Measurements from ENCODE around the gene FOSL1. TPM values are rescaled to one million over a fixed set of nuclear protein-coding genes. Genes with fewer than 3 reads are reported as not detected.

FOSL1 gene
- total and polyA plus RNA-seq, 4 donors = 0.20 to 0.41 (median 0.36) TPM; not detected in 1

GRCh38 chr11:65891219-65892136, 8.7 kb downstream of the FOSL1 start:
- peak in 1 of 6 donors; percentile 36 for DNase-seq (ENCODE audit: low read depth in 4 of 6, low spot score in 6 of 6)
- 3% methylated on average over 53 of the region's 57 CpGs for WGBS (ENCODE audit: insufficient coverage)
- peak overlapping the region; percentile 60 for H3K4me3 ChIP-seq (ENCODE audit: low read depth, low read length)
- peaks cover 62% of the 10 kb centered on the region for H3K4me1 ChIP-seq (ENCODE audit: control insufficient read depth, insufficient read depth, low read length)
- no peaks in the 10 kb centered on the region for H3K9me3 ChIP-seq (ENCODE audit: control insufficient read depth, insufficient read depth, low read length)
- H3K27ac ChIP-seq (ENCODE audit: low read depth, low read length) = peak overlapping the region; percentile 69
- peaks cover 12% of the 10 kb centered on the region for H3K36me3 ChIP-seq (ENCODE audit: control insufficient read depth, insufficient read depth, low read length)
- H3K27me3 ChIP-seq (ENCODE audit: control insufficient read depth, insufficient read depth, low read length) = peaks cover 5% of the 10 kb centered on the region

DNA sequence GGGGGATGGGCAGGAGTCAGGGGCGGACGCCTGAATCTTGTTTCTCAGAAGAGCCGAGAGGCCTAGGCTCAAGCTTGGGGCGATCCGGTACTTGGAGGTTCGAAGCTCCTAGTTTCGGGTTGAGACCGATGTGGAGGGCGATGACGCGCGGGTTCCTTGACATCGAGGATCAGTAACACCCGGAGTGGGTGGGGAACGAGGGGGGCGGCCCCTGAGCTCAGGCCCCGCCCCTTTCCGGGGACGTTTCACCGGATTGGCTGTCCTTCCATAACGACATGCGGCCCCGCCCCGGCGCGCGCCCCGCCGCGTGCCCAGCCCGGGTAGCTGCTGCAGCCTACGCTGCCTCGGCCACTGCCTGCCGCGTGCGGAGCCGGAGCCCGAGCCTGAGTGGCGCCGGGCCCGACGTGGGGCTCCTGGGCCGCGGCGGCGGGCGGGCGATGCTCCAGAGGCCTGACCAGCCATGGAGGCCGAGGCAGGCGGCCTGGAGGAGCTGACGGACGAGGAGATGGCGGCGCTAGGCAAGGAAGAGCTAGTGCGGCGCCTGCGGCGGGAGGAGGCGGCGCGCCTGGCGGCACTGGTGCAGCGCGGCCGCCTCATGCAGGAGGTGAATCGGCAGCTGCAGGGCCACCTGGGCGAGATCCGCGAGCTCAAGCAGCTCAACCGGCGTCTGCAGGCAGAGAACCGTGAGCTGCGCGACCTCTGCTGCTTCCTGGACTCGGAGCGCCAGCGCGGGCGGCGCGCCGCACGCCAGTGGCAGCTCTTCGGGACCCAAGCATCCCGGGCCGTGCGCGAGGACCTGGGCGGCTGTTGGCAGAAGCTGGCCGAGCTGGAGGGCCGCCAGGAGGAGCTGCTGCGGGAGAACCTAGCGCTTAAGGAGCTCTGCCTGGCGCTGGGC, 9.6 kb downstream of the FOSL1 start, which contains the start of gene CCDC85B:
Gene CCDC85B (plus strand): TSS at position 350 of the 895 bp plus-strand sequence. CDS start 111 bp downstream, at position 461.
- Histone ChIP-seq H3K27ac (ENCODE audit: low read depth, low read length) (peak within 1 kb of the TSS; percentile 95), H3K4me1 (ENCODE audit: control insufficient read depth, insufficient read depth, low read length) (peaks cover 62% of the 10 kb centered on the region), H3K27me3 (ENCODE audit: control insufficient read depth, insufficient read depth, low read length) (peaks cover 1% of the 10 kb centered on the region), H3K9me3 (ENCODE audit: control insufficient read depth, insufficient read depth, low read length) (no peaks in the 10 kb centered on the region), H3K36me3 (ENCODE audit: control insufficient read depth, insufficient read depth, low read length) (peaks cover 19% of the 10 kb centered on the region), H3K4me3 (ENCODE audit: low read depth, low read length) (peak within 1 kb of the TSS; percentile 60)
- DNase-seq (ENCODE audit: low read depth in 4 of 6, low spot score in 6 of 6) = peak; percentile 81 to 99 (median 94)
- under 1% methylated on average over 94 of the region's 94 CpGs for WGBS (ENCODE audit: insufficient coverage)

- under 1% methylated on average over 57 of the region's 57 CpGs for WGBS (ENCODE audit: insufficient coverage)
- H3K4me3 ChIP-seq (ENCODE audit: low read depth, low read length) = peak within 1 kb of the TSS; percentile 95
- H3K4me1 ChIP-seq (ENCODE audit: control insufficient read depth, insufficient read depth, low read length) = peaks cover 64% of the 10 kb centered on the region
- DNase-seq (ENCODE audit: low read depth in 4 of 6, low spot score in 6 of 6) = peak; percentile 91 to 98 (median 93)
- peak within 1 kb of the TSS; percentile 95 for H3K27ac ChIP-seq (ENCODE audit: low read depth, low read length)
- H3K36me3 ChIP-seq (ENCODE audit: control insufficient read depth, insufficient read depth, low read length) = peaks cover 42% of the 10 kb centered on the region
- H3K9me3 ChIP-seq (ENCODE audit: control insufficient read depth, insufficient read depth, low read length) = no peaks in the 10 kb centered on the region
- no peaks in the 10 kb centered on the region for H3K27me3 ChIP-seq (ENCODE audit: control insufficient read depth, insufficient read depth, low read length)
Observed at GRCh38 chr11:65888163-65888814, 11.9 kb downstream of the FOSL1 start, which contains the start of gene FIBP. FIBP (minus strand) TSS chr11:65888471; CDS start chr11:65888418, 53 bp downstream.

DNA sequence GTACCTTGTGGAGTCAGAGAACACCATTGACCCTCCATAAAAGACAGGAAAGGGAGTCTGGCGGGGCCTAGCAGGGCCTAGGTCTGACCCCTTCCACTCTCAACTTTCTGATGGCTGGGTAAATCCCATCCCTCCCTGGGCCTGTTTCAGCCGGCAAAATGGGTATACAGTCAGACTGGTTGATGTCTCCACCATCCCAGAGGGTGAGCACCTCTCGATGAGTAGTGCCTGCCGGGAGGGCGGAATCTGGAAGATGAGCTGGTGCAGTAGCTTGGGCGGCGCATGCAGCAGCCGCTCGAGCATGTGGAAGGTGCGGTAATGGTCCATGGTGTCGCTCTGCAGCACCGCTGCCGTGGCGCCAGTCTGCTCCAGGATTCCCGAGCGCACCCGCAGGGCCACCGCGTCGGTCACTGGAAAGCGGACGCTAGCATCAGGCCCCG, 12.4 kb downstream of the FOSL1 start:
- peaks cover 59% of the 10 kb centered on the region for H3K4me1 ChIP-seq (ENCODE audit: control insufficient read depth, insufficient read depth, low read length)
- H3K4me3 ChIP-seq (ENCODE audit: low read depth, low read length) = peak overlapping the region; percentile 95
- under 1% methylated on average over 22 of the region's 23 CpGs for WGBS (ENCODE audit: insufficient coverage)
- DNase-seq (ENCODE audit: low read depth in 4 of 6, low spot score in 6 of 6) = no peak
- peak overlapping the region; percentile 95 for H3K27ac ChIP-seq (ENCODE audit: low read depth, low read length)
- no peaks in the 10 kb centered on the region for H3K27me3 ChIP-seq (ENCODE audit: control insufficient read depth, insufficient read depth, low read length)
- H3K36me3 ChIP-seq (ENCODE audit: control insufficient read depth, insufficient read depth, low read length) = peaks cover 48% of the 10 kb centered on the region
- H3K9me3 ChIP-seq (ENCODE audit: control insufficient read depth, insufficient read depth, low read length) = no peaks in the 10 kb centered on the region

DNA sequence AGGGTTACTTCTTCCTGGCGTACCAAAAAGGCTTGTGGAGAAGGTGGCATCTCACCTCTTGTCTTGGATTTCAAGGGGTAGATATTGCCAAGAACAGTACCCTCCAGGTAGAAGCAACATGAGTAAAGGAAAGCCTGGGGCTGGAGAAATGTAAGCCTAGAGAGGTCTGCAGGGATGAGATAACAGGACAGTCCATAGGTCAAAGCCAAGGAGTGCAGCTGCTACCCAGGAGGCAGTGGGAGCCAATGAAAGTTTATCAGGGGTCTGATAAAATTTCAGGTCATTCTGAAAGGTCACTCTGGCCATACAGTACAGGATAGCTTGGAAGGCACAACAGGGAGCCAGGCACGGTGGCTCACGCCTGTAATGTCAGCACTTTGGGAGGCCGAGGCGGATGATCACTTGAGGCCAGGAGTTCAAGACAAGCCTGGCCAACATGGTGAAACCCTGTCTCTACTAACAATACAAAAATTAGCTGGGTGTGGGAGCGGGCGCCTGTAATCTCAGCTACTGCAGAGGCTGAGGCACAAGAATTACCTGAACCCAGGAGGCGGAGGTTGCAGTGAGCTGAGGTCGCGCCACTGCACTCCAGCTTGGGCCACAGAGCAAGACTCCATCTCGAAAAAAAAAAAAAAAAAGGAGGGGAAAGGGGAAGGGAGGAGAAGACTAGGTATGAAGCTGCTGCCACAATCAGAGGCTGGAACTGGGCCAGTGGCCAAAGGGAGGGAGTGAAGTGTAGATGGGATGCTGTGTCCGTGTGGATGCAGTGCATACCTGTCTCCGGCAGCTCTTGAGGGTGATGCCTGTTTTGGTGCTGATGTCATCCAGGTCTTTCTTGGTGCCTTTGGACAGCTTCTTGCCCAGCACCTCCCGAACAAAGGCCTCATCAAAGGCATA, 13.1 kb downstream of the FOSL1 start:
- Histone ChIP-seq H3K4me3 (ENCODE audit: low read depth, low read length) (peak overlapping the region; percentile 95), H3K27me3 (ENCODE audit: control insufficient read depth, insufficient read depth, low read length) (no peaks in the 10 kb centered on the region), H3K36me3 (ENCODE audit: control insufficient read depth, insufficient read depth, low read length) (peaks cover 54% of the 10 kb centered on the region), H3K9me3 (ENCODE audit: control insufficient read depth, insufficient read depth, low read length) (no peaks in the 10 kb centered on the region), H3K27ac (ENCODE audit: low read depth, low read length) (no peak overlapping the region), H3K4me1 (ENCODE audit: control insufficient read depth, insufficient read depth, low read length) (peaks cover 52% of the 10 kb centered on the region)
- no peak for DNase-seq (ENCODE audit: low read depth in 4 of 6, low spot score in 6 of 6)
- 83% methylated on average over 13 of the region's 14 CpGs for WGBS (ENCODE audit: insufficient coverage)

DNA sequence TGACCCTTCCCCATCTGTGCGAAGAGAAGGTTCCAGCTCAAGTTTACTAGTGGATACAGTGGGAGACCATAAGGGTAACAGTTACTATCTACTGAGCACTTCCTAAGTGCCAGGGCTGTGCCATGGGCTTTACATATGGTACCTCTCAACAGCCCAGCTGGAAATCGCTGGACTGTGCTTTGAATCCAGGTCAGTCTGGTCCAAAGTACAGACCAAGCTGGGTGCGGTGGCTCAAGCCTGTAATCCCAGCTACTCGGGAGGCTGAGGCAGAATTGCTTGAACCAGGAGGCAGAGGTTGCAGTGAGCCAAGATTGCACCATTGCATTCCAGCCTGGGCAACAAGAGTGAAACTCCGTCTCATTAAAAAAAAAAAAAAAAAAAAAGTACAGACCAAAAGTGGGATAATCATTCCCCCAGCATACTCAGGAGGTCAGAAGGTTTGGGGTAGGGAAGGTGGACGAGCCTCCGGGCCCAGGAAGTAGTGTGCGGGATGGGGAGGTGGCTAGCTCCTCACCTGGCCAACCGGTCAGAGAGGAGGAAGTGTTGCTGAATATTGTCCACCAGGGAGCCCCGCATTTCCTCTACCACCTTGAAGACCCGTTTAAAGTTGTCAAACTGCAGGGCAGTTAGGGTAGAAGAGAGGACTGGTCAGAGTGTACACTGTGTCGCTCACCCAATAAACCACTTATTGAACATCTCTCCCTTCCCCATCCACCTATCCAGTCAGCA, 14.2 kb downstream of the FOSL1 start:
- no peaks in the 10 kb centered on the region for H3K27me3 ChIP-seq (ENCODE audit: control insufficient read depth, insufficient read depth, low read length)
- H3K4me3 ChIP-seq (ENCODE audit: low read depth, low read length) = no peak overlapping the region
- peaks cover 63% of the 10 kb centered on the region for H3K36me3 ChIP-seq (ENCODE audit: control insufficient read depth, insufficient read depth, low read length)
- no peaks in the 10 kb centered on the region for H3K9me3 ChIP-seq (ENCODE audit: control insufficient read depth, insufficient read depth, low read length)
- WGBS (ENCODE audit: insufficient coverage) = 100% methylated on average over 3 of the region's 12 CpGs
- H3K27ac ChIP-seq (ENCODE audit: low read depth, low read length) = no peak overlapping the region
- peaks cover 41% of the 10 kb centered on the region for H3K4me1 ChIP-seq (ENCODE audit: control insufficient read depth, insufficient read depth, low read length)
- no peak for DNase-seq (ENCODE audit: low read depth in 4 of 6, low spot score in 6 of 6)

DNA sequence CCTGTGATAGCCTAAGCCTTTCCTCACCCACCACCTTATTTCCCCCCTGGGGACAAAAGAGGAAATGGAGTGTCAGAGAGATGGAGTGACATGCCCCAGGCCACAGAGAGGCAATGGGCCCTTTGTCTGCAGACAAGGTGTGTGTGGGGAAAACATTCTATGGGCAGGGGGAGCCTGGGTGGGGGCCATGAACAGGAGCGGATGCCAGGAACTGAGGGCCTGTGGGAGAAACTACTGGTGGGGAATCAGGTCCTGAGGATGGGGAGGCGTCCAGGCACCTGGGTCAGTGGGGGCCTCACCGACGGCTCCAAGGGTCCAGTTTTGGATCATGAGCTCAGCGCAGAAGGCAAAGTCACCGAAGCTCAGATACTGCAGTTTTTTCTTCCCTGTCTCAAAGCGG, 15.0 kb downstream of the FOSL1 start:
- H3K4me1 ChIP-seq (ENCODE audit: control insufficient read depth, insufficient read depth, low read length) = peaks cover 40% of the 10 kb centered on the region
- WGBS (ENCODE audit: insufficient coverage) = 92% methylated on average over 7 of the region's 7 CpGs
- no peak for DNase-seq (ENCODE audit: low read depth in 4 of 6, low spot score in 6 of 6)
- no peaks in the 10 kb centered on the region for H3K9me3 ChIP-seq (ENCODE audit: control insufficient read depth, insufficient read depth, low read length)
- H3K27me3 ChIP-seq (ENCODE audit: control insufficient read depth, insufficient read depth, low read length) = no peaks in the 10 kb centered on the region
- no peak overlapping the region for H3K27ac ChIP-seq (ENCODE audit: low read depth, low read length)
- H3K36me3 ChIP-seq (ENCODE audit: control insufficient read depth, insufficient read depth, low read length) = peaks cover 65% of the 10 kb centered on the region
- no peak overlapping the region for H3K4me3 ChIP-seq (ENCODE audit: low read depth, low read length)

DNA sequence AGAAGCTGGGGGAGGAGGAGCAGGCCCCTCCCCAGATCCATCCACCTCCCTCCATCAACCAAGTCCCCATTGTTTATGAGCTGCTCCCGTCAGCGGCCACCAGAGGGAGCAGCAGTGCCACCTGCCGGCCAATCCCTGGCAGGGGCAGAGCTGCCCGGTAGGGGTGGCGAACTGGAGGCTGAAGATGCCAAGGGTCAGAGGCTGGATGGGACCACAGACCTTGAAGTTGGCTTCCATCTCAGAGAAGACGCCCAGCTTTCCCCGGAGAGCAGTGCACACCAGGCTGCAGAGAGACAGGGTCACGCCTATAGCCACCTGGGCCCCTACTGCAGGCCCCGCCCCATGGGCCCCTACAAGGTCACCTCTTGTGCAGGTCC, 15.5 kb downstream of the FOSL1 start:
- Histone ChIP-seq H3K9me3 (ENCODE audit: control insufficient read depth, insufficient read depth, low read length) (no peaks in the 10 kb centered on the region), H3K4me1 (ENCODE audit: control insufficient read depth, insufficient read depth, low read length) (peaks cover 36% of the 10 kb centered on the region), H3K36me3 (ENCODE audit: control insufficient read depth, insufficient read depth, low read length) (peaks cover 65% of the 10 kb centered on the region), H3K27ac (ENCODE audit: low read depth, low read length) (no peak overlapping the region), H3K4me3 (ENCODE audit: low read depth, low read length) (no peak overlapping the region), H3K27me3 (ENCODE audit: control insufficient read depth, insufficient read depth, low read length) (no peaks in the 10 kb centered on the region)
- 25% methylated on average over 9 of the region's 9 CpGs for WGBS (ENCODE audit: insufficient coverage)
- peak in 3 of 6 donors; percentile 52 to 84 (median 81) for DNase-seq (ENCODE audit: low read depth in 4 of 6, low spot score in 6 of 6)

Data from spinal cord (tissue), 10 donors.